HepG2 (cell line): ENCODE measurements around the gene SIVA1. TPM values are rescaled to one million over a fixed set of nuclear protein-coding genes. Genes with fewer than 3 reads are reported as not detected.

Experiments used
- ATF7 ChIP-seq, 2 experiments: fragments of 450-650 bp in 1 of 2; sonication (generic) in 1 of 2; formaldehyde crosslinking in 1 of 2; IDR thresholded peaks; 2 replicates each; pipeline versions ENCODE4 v1.4.0 to v1.6.1; 2016 to 2020; ENCODE audit warnings: antibody characterized with exemption in 1 of 2, mild to moderate bottlenecking in 1 of 2, missing genetic modification reagents in 1 of 2
- FOSL1 ChIP-seq: sonication (generic); formaldehyde crosslinking; IDR thresholded peaks from 2 replicates; pipeline ENCODE4 v1.9.0; 2021; ENCODE audit warnings: missing genetic modification reagents, borderline replicate concordance
- HDAC2 ChIP-seq: sonication (generic); formaldehyde crosslinking; IDR thresholded peaks from 2 replicates; pipeline ENCODE4 v1.4.0; 2020; ENCODE audit warnings: missing genetic modification reagents
- MIER3 ChIP-seq: IDR thresholded peaks from 2 replicates; pipeline ENCODE4 v1.6.1; 2016; ENCODE audit warnings: missing compliant biosample characterization, borderline replicate concordance
- NBN ChIP-seq: fragments of 450-650 bp; conservative IDR thresholded peaks from 2 replicates; pipeline ENCODE4 v1.6.1; 2017
- PAWR ChIP-seq: sonication (generic); formaldehyde crosslinking; IDR thresholded peaks from 2 replicates; pipeline ENCODE4 v1.4.0; 2020; ENCODE audit warnings: missing genetic modification reagents, mild to moderate bottlenecking, borderline replicate concordance
- U2AF2 ChIP-seq: fragments of 200-400 bp; formaldehyde crosslinking; IDR thresholded peaks from 2 replicates; pipeline ENCODE4 v1.6.1; 2017; ENCODE audit warnings: low read depth, mild to moderate bottlenecking, low read length
- YY1 ChIP-seq: IDR thresholded peaks from 2 replicates; pipeline ENCODE4 v1.6.1; 2011; ENCODE audit warnings: low read length, low read depth, moderate library complexity, mild to moderate bottlenecking; ENCODE audit not compliant: insufficient read depth, insufficient replicate concordance
- ZBTB39 ChIP-seq: sonication (generic); formaldehyde crosslinking; IDR thresholded peaks from 2 replicates; pipeline ENCODE4 v1.5.0; 2020; ENCODE audit warnings: missing genetic modification reagents
- ZBTB40 ChIP-seq, 2 experiments: fragments of 450-650 bp in 1 of 2; sonication (generic) in 1 of 2; formaldehyde crosslinking in 1 of 2; IDR thresholded peaks; 2 replicates each; pipeline versions ENCODE4 v1.6.1 to v1.8.0; 2016 to 2022; ENCODE audit warnings: antibody characterized with exemption in 1 of 2, mild to moderate bottlenecking in 1 of 2, missing genetic modification reagents in 1 of 2
- ZFP37 ChIP-seq: sonication (generic); formaldehyde crosslinking; IDR thresholded peaks from 2 replicates; pipeline ENCODE4 v1.4.0; 2020; ENCODE audit warnings: missing genetic modification reagents, borderline replicate concordance
- ZNF260 ChIP-seq: sonication (generic); formaldehyde crosslinking; IDR thresholded peaks from 2 replicates; pipeline ENCODE4 v1.4.0; 2020; ENCODE audit warnings: missing genetic modification reagents, low read depth, mild to moderate bottlenecking, borderline replicate concordance
- ZNF296 ChIP-seq: sonication (generic); formaldehyde crosslinking; conservative IDR thresholded peaks from 2 replicates; pipeline ENCODE4 v1.5.0; 2020; ENCODE audit warnings: mild to moderate bottlenecking, missing genetic modification reagents
- ZNF317 ChIP-seq: sonication (generic); formaldehyde crosslinking; IDR thresholded peaks from 2 replicates; pipeline ENCODE4 v1.5.0; 2020; ENCODE audit warnings: mild to moderate bottlenecking, missing genetic modification reagents
- ZNF562 ChIP-seq: sonication (generic); formaldehyde crosslinking; IDR thresholded peaks from 2 replicates; pipeline ENCODE4 v1.8.0; 2022; ENCODE audit warnings: missing genetic modification reagents, borderline replicate concordance
- ZNF577 ChIP-seq: sonication (generic); formaldehyde crosslinking; IDR thresholded peaks from 2 replicates; pipeline ENCODE4 v1.4.0; 2020; ENCODE audit warnings: mild to moderate bottlenecking, low read depth, missing genetic modification reagents, borderline replicate concordance
- ZSCAN21 ChIP-seq: sonication (generic); formaldehyde crosslinking; IDR thresholded peaks from 2 replicates; pipeline ENCODE4 v1.8.0; 2022; ENCODE audit warnings: mild to moderate bottlenecking, missing genetic modification reagents, moderate library complexity, borderline replicate concordance
- polyA plus RNA-seq, 8 experiments: library from polyadenylated mRNA; depleted of rRNA in 3 of 8; stranded (reverse) in 7 of 8; unstranded in 1 of 8; fragments of >200 nt; fragmentation: Illumina TruSeq in 4 of 8; extraction: Trizol in 4 of 8; gene quantifications; 2 replicates each; pipeline versions ENCODE4 v1.2.1 to v1.2.3, GENCODE V29; 2011 to 2016; ENCODE audit warnings: low read depth in 4 of 8, missing spikeins in 1 of 8, mixed read lengths in 1 of 8; ENCODE audit not compliant: insufficient read depth in 1 of 8
- total RNA-seq, 5 experiments: library from RNA; depleted of rRNA; stranded (reverse); fragments of >200 nt; fragmentation: Illumina TruSeq; extraction: Trizol; gene quantifications; 2 replicates each; pipeline ENCODE4 v1.2.3, GENCODE V29; 2016; ENCODE audit warnings: low read depth in 1 of 5

Gene SIVA1
- total and polyA plus RNA-seq, 2 of the 13 experiments (the other 11 are each of a cell fraction or from before 2014, with no cell fraction given), result 123 to 186 TPM

- TF ChIP-seq ZSCAN21 (no peak), ZBTB39 (no peak), PAWR (CRISPR knock-in tag) (no peak), ZNF317 (CRISPR knock-in tag) (no peak), ZNF577 (CRISPR knock-in tag) (no peak), YY1 (no peak), FOSL1 (CRISPR knock-in tag) (no peak), U2AF2 (no peak), ZFP37 (no peak), HDAC2 (CRISPR knock-in tag) (no peak), ZBTB40 (IDR thresholded peaks at IDR 0.05) (no peak), ZBTB40 (CRISPR knock-in tag; IDR thresholded peaks at IDR 0.05) (no peak), ZNF260 (CRISPR knock-in tag) (no peak), ATF7 (IDR thresholded peaks at IDR 0.05) (no peak), ATF7 (CRISPR knock-in tag; IDR thresholded peaks at IDR 0.05) (0 out of 2 replicates have a peak, but pooled peaks have one; percentile 23), ZNF562 (CRISPR knock-in tag) (no peak), ZNF296 (CRISPR knock-in tag) (0 out of 2 replicates have a peak, but pooled peaks have one; percentile 14), MIER3 (no peak), NBN (no peak)
Observed at GRCh38 chr14:104722938-104723650, 29.9 kb upstream of the SIVA1 start (continued).
